SHP77 treated with DMSO at 0.1 percent for 48 hours (cell line): ENCODE results near the gene SLC66A2.

Experiments used
- DNase-seq: peaks from one replicate; lab custom pipeline; 2025; lab: John Stamatoyannopoulos, UW

The SLC66A2 gene

DNA sequence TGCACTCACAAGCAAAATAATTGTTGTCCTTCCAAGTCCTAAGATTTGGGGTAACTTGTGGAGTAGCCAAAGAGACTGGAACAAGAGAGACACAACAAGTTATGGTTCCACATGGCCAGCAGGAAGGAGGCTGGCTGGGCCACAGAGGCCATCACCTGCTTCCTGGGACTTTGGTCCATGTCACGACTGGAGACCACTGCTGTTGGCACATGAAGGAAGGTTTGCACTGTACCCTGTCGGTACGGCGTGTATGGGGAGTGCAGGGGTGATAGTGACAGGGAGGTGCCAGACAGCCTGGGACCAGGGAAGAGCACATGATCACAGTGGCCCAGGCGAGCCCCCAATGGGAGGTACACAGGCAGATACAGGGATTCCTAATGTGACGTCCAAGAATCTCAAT is 15.5 kb downstream of the SLC66A2 start:
- DNase-seq: no peak

DNA sequence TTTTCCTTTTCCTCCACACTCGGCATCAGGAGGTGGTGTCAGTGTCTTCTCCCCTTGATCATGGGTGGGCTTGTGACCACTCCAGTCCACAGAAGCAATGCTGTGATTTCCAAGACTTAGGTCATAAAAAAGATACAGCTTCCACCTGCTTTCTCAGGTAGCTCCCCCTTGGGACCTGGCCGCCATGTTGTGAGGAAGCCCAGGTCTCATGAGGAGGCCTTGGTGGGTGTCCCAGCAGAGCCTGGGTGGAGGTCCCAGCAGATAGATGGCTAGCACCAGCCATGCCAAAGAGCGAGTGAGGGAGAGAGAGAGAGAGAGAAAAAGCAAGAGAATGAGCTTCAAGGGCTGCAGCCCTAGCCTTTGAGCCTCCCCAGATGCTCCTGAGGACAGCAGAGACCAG is 16.0 kb downstream of the SLC66A2 start:
- no peak for DNase-seq

DNA sequence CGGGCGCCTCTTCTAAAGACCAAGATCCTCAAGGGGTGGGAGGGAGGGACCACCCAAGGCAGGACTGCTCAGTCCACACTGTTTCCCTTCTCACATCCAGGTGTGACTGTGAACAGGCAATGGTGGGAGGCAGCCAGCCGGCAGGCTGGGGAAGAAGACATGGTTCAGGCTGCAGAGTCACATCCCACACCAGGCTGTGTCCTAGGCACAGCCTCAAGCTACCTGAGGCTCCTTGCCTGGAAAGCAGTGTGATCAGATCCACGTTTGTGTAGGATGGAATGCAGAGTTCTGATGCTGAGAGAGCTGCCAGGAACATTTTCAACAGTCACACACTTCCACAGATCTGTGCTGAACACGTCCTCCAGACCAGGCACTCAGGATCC is 16.4 kb downstream of the SLC66A2 start:
- no peak for DNase-seq

DNA sequence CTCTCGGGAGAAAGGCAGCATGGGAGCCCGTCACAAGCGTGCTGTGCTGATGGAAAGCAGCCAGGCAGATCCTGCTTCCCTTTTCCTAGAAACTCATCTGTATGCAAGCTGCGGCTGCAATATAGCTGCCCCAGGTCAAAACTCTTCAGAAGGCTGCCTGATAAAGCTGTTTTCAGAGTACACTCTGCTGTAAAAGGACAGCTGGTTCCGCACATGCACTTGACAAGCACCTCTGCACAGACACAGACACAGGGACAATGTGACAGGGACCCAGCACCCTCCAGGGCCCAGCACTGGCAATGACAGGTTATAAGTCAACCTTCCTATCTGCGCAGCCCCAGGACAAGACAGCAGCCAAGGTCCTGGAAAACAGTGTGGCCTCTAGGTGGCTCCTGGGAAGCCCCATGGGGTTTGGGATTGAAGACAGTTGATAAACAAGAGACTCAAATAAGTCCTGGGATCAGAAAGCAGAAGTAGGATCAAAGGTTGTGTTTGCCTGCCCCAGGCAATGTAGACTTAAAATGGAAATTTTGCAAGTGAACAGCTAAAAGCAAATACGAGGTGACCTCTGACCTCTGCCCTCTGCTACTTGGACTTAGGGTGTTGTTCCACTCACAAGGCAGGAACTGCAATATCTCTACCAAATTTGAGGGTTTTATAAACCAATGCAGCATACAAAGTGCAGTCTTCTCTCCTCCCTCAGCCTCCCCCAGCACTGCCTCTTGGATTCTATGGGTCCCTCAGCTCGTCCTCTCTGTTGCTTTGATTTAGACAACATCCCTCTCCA is 16.9 kb downstream of the SLC66A2 start:
- no peak for DNase-seq

DNA sequence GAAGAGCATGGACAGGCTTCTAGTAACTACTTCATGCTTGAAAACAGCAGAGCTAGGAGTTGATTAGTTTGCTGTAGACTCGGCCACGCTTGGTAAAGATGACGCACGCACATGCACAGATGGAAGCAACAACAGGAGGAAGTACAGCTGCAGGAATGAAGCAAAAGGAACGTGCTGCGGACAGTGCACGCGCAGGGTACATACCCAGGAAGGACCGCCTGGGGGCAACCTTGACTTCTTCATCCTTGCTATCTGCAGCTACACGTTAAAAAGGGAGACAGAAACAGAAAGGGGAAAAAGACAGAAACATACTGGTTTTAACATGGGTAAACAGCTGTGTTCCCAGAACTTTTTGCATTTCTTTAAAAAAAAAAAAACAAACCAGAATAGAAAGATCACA is 17.7 kb downstream of the SLC66A2 start:
- DNase-seq: no peak

DNA sequence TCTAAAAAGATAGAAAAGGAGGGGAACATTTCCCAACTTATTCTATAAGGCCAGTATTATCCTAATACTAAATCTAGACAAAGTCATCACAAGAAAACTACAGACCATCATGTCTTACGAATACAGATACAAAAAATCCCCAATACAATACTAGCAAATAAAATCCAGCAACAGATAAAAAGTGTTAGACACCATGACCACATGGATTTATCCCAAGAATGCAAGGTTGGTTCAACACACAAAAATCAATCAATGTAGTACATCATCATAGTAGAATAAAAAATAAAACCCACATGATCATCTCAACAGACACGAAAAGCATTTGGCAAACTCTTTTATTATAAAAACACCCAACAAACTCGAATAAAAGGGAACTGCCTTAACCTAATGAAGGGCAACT is 18.5 kb downstream of the SLC66A2 start:
- no peak for DNase-seq

DNA sequence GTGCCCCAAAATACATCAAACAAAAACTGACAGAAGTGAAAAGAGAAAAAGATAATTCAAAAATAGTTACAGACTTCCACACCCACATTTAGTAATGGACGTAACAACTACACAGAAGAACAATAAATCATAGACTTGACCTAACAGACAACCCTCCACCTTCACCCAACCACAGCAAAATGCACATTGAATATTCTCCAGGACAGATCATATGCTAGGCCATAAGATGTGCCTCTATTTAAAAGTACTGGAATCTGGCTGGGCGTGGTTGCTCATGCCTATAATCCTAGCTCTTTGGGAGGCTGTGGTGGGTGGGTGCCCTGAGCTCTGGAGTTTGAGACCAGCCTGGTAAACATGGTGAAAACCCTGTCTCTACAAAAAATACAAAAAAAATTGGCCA is 20.0 kb downstream of the SLC66A2 start:
- DNase-seq: no peak

DNA sequence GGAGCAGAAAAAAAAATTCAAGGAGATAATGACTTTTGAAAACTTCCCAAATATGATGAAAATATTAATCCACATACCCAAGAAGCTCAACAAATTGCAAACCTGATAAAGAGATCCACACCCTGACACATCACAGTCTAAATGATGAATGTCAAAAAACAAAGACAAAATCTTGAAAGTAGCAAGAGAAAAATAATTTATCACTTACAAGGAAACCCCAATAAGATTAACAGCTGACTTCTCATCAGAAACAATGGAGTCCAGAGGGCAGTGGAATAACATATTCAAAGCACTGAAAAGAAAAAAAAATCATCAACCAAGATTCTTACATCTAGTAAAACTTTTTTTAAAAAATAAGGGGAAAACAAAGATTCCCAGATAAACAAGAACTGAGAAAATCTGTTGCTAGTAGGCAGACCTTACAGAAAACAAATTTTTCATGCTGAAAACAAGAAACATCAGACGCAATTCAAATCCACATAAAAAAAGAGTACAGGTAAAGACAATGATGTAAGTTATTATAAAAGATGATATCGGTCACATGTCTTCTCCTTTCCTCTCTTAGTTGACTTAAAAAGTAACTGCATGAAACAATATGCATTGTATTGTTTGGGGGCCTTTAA is 21.3 kb downstream of the SLC66A2 start:
- DNase-seq: no peak

DNA sequence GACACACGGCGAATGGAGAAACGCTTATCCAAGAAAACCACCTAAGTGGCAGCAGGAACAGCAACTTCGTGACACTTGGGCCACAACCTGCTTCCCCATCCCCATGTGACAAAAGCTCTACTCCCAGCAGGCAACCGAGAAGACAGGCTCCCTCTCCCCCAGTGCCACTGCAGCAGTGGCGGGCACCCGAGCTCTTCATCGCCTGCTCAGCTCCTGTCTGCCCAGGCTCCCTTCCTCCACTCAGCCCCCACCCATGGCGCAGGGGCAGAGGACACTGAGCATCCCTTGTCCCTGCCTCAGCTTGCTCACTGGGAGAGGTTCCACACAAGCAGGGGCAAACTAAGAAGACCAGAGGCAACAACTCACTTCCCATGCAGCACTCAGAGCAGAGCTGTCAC is 22.9 kb downstream of the SLC66A2 start:
- no peak for DNase-seq

DNA sequence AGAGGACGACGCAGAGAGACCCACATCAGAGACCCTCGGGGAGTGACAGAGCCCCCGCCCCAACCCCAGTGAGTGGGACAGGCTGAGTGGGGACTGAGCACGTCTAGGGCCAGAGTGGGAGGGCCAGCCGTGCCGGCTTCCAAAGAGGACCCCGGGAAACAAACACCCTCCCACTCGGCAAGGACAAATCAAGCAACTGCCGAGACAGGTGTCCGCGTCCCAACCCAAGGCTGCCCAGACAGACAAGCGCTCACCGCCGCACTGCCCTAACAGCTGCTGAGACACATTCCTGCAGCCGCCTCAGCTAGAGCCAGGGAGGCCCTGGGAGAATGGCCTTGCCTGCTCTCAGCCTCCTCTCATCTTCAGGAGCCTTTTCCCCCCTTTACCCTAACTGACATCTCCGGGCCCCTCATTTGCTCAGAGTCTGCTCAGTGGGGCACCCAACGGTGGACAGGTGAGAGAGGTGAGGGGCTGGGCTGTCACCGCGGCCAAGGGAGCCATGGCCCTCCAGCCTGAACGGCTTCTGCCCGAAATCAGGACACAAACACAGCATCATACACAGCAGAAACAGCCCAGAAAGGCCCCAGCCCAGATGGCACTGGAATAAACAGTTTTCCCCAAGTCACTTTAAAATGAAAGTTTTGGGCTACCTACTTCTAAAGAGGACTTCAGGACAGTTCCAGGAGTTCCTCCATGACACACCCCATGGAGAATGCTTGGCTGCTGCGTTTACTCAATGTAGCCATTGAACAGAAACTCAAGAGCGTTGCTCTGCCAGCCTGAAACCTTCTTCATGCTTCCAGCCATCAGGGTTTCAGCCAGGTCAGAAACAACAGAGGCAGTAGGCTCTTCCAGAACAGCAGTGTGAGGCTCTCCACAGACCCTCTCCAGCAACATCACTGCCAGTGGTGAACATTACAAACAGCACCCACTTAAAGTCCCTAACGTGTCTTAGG is 23.6 kb downstream of the SLC66A2 start:
- DNase-seq: no peak

DNA sequence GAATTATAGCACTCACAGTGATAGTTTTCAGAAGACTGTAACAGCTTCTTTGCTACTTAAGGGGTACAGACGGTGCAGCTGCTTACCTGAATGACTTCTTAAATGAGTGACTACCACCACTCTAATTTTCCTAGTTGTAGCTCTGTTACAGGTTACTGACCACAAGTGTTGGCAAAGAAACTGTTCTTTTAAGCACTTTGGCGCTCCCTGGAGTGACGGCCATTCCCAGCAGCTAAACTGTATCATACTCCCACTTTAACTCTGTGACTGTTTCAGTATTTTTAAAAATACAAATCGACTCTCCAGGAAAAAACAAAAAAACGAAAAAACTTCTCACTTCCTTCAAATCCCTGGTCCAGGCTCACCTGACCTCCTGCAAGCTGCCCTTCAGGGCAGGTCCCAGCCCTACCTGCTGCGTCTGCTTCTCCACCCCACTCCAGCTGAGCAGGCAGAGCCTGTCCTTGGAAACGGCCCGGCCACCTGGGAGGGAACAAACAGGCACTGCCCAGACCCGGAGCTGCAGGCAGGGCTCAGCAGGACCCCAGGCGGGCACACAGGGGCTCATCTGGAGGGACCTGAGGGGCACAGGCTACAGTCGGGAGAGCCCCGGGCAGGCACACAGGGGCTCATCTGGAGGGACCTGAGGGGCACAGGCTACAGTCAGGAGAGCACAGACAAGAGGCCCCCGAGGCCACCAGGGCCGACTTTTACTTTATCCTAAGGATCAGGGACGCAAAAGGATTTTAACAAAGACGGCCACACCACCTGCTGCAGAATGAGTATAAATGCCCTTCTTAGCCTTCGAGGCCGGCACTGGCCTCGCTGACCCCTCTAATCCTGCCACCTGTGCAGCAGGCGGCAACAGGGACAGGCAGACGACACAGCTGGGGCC is 24.5 kb downstream of the SLC66A2 start:
- no peak for DNase-seq

DNA sequence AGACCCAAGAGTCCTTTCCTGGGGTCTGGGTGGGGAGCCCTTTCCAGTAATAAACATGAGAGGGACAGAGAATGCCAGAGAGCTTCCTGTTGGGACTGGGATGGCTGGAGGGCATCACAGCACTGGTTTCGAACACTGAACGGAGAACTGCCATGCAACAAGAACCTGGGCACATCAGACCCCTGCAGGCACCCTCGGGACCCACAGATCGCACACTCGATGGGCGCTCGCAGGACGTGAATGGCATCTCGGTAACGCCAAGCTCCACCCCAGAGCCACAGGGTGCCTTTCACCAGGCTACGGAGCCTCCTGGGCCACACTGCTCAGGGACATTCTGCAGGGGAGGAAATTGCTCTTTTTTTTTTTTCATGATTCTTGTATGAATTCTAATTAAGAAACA is 25.1 kb downstream of the SLC66A2 start:
- DNase-seq: no peak

DNA sequence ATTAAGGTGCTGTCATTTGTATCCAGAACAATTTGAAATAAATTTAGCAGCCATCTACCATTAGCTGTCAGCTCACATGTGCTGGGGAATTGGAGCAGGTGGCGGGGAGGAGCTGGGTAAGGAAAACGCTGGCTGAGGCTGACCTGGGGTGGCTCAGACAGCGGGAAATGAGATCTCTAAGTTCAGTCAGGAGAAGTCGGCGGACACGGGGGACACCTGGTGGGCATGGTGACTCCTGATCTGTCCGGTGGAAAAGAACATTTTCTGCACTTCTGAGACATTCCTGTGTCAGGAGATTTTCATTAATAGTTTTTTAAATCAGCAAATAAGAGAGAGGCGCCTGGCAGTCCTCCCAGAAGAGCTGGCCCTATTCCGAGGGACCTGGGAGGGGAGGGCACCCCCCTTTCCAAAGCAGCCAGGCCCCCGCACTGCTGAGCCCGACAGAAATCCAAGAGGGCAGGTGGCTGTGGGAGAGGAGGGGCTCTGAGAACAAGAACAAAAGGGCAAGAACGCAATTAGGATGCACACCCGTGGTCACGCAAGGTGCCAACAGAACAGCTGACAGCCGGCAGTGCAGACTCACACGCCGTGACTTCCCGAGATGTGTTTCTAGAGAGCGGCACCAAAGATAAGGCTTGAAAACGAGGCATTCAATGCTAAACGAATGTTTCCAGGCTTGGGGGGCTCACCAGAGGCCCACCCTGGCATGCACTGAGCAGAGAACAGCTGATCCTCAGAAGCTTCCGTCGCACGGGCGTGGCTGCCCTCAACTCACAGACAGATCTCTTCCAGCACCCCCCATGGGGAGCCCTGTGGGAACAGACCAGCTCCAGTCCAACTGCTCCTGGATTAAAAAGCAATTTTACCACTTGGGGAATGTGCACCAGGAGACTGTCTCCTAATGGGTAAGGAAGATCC is 26.4 kb downstream of the SLC66A2 start:
- DNase-seq: no peak

DNA sequence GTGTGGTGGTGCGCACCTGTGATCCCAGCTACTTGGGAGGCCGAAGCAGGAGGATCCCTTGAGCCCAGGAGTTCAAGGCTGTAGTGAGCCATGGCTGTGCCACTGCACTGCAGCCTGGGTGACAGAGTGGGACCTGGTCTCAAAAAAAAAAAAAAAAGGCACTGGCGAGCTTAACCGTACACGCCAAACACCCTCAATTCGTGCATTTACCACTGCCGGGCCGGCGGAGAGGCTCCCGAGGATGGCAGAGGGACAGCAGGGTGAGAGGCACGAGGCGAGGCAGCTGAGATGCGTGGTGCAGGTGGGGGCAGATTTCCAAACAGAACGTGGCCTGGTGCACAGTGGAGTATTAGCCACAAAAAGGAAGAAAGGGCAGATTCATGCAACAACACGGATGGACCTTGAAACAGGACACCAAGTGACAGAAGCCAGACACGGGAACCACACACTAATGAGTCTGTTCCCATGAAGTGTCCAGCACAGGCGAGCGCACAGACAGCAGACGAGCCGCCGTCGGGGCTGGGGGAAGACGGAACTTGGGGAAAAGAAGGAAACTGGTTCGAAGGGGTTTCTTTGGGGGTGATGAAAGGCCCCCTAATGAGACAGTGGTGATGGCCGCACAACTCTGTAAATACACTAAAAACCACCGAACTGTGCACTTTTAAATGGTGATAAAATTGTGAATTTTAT is 27.4 kb downstream of the SLC66A2 start:
- DNase-seq: no peak

DNA sequence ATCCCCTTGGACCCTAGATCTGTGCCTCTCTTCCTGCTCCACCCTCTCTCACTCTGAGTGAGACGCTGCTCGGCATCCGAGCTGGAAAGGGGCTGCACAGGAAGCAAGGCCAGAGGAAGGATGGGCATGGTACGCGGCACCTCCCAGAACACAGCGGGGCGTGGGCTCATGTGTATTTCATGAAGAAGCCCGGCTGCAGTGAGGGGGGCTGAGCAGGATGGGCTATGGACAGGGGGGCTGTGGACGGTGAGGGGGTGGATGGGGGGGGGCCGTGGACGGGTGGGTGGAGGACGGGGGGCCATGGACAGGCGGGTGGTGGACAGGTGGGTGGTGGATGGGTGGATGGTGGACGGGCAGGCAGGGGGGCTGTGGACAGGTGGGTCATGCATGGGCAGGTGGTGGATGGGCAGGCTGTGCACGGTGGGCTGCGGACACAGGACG is 28.5 kb downstream of the SLC66A2 start:
- DNase-seq: no peak

DNA sequence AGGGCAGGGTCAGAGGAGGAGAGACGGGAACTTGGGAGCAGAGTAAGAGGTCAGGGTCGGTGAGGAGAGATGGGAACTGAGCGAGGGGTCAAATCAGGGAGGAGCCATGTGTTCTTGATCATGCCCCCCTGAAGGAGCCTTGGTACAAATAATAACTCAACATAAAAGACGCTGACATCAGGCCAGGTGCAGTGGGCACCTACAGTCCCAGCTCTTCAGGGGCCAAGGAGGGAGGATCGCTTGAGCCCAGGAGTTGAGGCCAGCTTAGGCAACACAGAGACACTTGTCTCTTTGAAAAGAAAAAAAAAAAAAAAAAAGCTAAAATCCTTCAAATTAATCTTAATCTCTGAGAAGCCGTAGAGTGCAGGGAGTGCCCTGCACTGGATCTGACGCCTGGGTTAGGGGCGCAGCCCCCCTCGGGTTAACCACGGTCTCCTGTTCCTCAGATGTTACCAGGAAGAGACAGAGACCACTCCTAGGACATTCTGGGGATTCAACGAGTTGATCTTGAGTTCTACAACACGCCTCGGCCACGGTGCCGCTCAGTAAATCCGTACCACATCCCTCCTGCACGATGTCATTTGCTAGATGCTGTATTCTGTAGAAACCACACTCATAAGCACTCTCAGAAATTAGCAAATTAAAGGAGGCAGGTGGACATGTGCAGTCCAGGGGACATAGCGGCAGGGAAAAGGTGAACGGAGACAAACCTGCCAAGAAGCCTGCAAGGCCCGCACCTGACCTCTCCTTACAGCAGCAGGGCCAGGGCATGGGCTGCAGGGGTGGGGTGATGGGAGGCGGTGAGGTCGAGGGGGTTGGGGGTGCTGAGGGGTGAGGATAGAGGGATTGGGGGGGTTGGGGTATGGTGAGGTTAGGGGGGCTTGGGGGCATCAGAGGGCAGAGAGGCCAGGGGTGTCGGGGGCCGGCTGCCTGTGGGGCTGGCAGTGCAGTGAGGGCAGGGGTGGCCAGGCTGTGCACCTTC is 29.2 kb downstream of the SLC66A2 start:
- no peak for DNase-seq

DNA sequence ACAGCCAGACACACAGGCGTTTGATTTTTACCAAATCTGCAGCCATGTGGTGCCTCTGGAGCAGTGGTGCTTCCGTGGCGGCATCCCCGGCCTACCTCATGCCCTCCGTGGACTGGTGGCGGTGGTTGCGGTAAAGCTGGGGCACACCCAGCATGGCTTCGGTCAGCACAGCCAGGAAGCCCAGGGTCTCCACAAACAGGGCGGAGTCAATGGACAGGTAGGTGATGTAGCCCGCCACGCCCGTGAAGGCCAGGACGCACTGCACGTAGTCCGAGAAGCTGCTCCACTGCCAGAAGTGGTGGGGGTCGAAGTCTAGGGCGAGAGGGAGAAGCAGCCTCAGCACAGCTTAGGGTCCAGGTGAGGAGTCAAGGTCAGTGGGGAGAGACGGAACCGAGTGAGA is 32.4 kb downstream of the SLC66A2 start:
- DNase-seq: no peak

DNA sequence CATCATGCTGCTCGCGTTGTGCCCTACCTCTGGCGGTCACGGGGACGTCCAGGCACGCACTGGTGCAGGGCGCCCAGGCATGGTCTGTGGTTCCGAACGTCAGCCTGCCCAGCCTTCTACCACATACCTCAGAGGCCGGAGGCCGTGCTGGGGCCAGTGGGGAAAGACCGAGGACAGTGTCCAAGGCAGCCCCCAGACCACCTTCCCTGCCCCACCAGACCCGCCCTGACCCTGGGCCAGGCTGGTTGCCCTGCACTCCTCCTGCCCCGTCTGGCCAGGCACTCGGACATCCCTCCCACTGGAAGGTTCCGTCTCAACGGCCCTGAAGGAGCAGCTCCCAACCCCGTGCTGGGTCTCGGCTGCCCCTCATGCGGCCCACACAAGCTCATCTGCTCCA is 32.8 kb downstream of the SLC66A2 start:
- no peak for DNase-seq
